Activated T-helper 2 cell treated with anti-CD3 and anti-CD28 coated beads, Interferon-gamma antibody, Interleukin-2, Interleukin-4, amounts not matched to agents 10 μg/mL and 5 μg/mL and 100 μg/mL, durations not matched to agents 14 hours and 24 hours and 36 hours (primary cell): ENCODE measurements around the gene LHX4. TPM values are rescaled to one million over a fixed set of nuclear protein-coding genes. Genes with fewer than 3 reads are reported as not detected.

ENCODE experiments used
- DNase-seq: peaks from one replicate; pipeline ENCODE4 v3.0.0; 2021; ENCODE audit warnings: low spot score
- H3K27ac Mint-ChIP-seq: one replicate; pipeline ENCODE4 v1.8.0; 2021; ENCODE audit warnings: mixed read lengths
- H3K27me3 Mint-ChIP-seq: one replicate; pipeline ENCODE4 v1.8.0; 2021; ENCODE audit warnings: low read depth, mixed read lengths
- H3K36me3 Mint-ChIP-seq: one replicate; pipeline ENCODE4 v1.8.0; 2021; ENCODE audit warnings: low read depth, mixed read lengths
- H3K4me1 Mint-ChIP-seq: one replicate; pipeline ENCODE4 v1.8.0; 2021; ENCODE audit warnings: low read depth, mixed read lengths
- H3K4me3 Mint-ChIP-seq: one replicate; pipeline ENCODE4 v1.8.0; 2021; ENCODE audit warnings: low read depth, mild to moderate bottlenecking, moderate library complexity, mixed read lengths
- H3K9me3 Mint-ChIP-seq: one replicate; pipeline ENCODE4 v1.8.0; 2021; ENCODE audit warnings: mixed read lengths
- intact Hi-C: fragments of 100-400 bp; cut with micrococcal nuclease; formaldehyde crosslinking; loops from one replicate; pipeline ENCODE4 v1.15.1; 2023
- total RNA-seq: library from RNA; stranded (reverse); gene quantifications from 2 replicates; pipeline ENCODE4 v1.2.3, GENCODE V29; 2022

Gene LHX4
- total RNA-seq, 1 donor from 2014 or later = not detected

DNA sequence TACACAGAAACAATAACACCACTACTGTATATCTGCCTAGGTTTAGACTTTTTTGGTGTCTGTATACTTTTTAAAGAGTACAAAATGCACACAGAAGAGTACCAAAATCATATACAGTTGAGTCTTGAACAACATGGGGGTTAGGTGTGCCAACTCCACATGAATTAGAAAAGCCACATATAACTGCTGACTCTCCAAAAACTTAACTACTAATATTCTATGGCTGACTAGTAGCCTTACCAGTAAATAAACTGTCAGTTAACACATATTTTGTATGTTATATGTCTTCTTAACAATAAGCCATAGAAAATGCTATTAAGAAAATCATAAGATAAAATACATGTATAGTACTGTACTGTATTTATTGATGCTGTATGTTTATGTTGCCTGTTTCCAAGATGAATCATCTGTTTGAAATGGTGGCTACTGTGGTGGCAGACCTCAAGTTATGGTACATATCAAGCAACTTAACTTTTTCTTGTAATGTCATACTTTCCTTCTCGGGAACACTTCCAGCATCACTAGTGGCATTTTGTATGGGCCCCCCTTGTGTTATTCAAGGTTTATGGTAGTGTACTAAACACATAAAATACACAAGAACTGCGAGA, 71.2 kb downstream of the LHX4 start:
- Mint-ChIP-seq H3K9me3 (peaks cover 5% of the 10 kb centered on the region), H3K27ac (no peak overlapping the region)
- intact Hi-C loops = no loop called here

DNA sequence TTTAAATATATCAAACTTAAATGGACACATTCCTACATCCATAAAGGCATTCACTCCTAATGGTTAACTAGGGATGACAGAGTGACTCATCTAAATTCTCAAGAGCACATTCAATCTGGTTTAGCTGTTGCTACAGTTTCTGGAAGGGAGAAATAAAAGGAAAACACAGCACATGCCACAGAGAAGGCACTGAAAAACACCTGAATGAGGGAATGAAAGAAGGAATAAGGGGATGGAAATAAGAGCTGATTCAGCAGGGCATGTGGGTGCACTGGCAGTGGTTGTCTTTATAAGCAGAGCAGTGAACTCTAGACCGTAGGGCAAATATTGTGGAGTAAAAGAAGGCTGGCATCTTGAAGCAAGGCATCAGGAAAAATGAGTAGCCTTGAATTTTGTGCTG, 79.3 kb downstream of the LHX4 start:
- Mint-ChIP-seq H3K27ac (no peak overlapping the region), H3K9me3 (peaks cover 11% of the 10 kb centered on the region)

More for the DNA sequence above, 71.2 kb downstream of the LHX4 start:
- H3K4me3 Mint-ChIP-seq = no peak overlapping the region
- peaks cover 3% of the 10 kb centered on the region for H3K36me3 Mint-ChIP-seq
- DNase-seq = no peak
- H3K27me3 Mint-ChIP-seq = no peaks in the 10 kb centered on the region
- peaks cover 3% of the 10 kb centered on the region for H3K4me1 Mint-ChIP-seq

DNA sequence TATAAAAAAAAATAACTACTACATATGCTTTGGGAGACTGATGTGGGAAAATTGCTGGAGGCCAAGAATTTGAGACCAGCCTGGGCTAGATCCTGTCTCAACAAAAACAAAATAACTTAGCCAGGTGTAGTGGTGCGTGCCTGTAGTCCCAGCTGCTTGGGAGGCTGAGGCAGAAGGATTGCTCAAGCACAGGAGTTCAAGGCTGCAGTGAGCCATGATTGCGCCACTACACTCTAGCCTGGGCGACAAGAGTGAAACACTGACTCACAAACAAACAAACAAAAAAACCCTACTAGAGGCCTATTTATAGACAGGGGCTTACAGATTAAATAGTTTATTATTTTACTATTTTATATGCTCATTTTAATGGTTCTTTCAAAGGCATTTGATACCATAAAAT, 80.0 kb downstream of the LHX4 start:
- Mint-ChIP-seq H3K27ac (no peak overlapping the region), H3K4me3 (no peak overlapping the region), H3K36me3 (peaks cover 5% of the 10 kb centered on the region), H3K9me3 (peaks cover 10% of the 10 kb centered on the region), H3K4me1 (no peaks in the 10 kb centered on the region), H3K27me3 (no peaks in the 10 kb centered on the region)
- no peak for DNase-seq
- intact Hi-C loops = no loop called here

More for the DNA sequence above, 79.3 kb downstream of the LHX4 start:
- H3K4me1 Mint-ChIP-seq = no peaks in the 10 kb centered on the region
- H3K36me3 Mint-ChIP-seq = peaks cover 5% of the 10 kb centered on the region
- DNase-seq = no peak
- H3K4me3 Mint-ChIP-seq = no peak overlapping the region
- intact Hi-C loops = no loop called here
- no peaks in the 10 kb centered on the region for H3K27me3 Mint-ChIP-seq

DNA sequence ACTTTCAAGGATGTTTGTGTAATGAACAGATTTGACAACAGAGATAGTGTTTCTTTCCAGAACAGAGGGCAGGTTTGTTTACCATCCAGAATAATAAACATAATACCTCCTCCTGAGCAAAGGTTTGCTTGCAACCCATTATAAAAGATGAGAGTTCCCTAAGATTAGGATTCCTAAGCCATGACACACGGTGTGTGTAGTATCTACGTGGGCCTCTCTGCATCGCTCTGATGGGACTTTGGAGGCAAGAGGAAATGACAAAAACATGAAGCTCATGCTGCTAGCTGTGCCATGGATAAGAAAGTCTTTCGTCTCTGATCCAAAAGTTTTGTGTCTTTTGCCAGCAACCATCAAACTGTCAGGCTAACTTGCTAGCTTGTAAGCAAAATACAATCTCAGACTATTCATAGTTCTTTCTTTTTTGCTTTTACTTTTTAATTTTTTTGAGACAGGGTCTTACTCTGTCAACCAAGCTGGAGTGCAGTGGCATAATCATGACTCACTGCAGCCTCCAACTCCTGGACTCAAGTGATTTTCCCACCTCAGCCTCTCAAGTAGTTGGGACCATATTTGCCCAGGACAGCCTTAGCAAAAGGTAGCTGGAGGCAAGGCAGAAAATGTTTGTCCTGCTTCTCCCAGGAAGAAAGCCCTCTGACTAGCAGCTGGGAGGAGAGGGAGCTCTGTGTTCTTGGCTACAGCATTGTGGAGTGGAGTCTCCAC, 81.1 kb downstream of the LHX4 start:
- H3K27ac Mint-ChIP-seq = no peak overlapping the region
- H3K9me3 Mint-ChIP-seq = peaks cover 7% of the 10 kb centered on the region
- H3K4me1 Mint-ChIP-seq = no peaks in the 10 kb centered on the region
- H3K36me3 Mint-ChIP-seq = peaks cover 5% of the 10 kb centered on the region
- intact Hi-C loops = no loop called here
- no peaks in the 10 kb centered on the region for H3K27me3 Mint-ChIP-seq
- no peak overlapping the region for H3K4me3 Mint-ChIP-seq
- no peak for DNase-seq

DNA sequence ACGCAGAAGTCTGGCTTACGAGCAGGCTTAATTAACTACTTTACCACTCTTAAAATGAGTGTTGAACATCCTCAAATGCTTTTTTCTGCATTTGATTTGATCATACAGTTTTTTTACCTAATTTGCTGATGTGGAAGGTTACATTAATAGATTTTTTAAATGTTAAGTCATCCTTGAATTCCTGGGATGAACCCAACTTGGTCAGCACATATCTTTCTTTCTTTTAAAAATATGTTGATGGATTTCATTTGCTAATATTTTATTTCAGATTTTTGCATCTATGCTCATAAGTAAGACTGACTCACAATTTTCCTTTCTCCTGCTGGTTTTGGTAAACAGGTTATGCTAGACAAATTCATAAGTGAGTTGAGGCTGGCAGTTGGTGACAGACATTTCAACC, 82.9 kb downstream of the LHX4 start:
- intact Hi-C loops = no loop called here
- no peak for DNase-seq
- Mint-ChIP-seq H3K4me1 (peaks cover 2% of the 10 kb centered on the region), H3K27me3 (no peaks in the 10 kb centered on the region), H3K4me3 (no peak overlapping the region), H3K27ac (no peak overlapping the region), H3K36me3 (peaks cover 4% of the 10 kb centered on the region), H3K9me3 (no peaks in the 10 kb centered on the region)

DNA sequence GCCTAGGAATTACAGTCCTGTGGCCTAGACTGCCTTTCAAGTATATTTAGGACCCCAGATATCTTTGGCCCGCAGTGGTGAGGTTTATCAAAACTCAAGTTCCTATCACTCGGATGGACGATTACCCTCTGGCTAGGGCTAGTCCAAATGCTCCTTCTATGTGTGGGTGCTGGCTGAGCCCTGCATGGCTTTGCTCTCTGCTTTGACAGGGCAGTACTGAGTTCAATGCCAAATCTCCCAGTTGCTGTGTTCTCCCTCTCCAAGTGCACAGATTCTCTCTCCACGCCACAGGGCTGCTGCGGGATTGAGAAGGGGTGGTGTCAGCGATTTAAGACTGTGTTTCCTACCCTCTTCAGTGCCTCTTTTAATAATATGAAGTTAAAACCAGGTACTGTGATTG, 97.0 kb downstream of the LHX4 start:
- H3K27me3 Mint-ChIP-seq = no peaks in the 10 kb centered on the region
- H3K4me1 Mint-ChIP-seq = no peaks in the 10 kb centered on the region
- no peak overlapping the region for H3K27ac Mint-ChIP-seq
- no peaks in the 10 kb centered on the region for H3K36me3 Mint-ChIP-seq
- H3K4me3 Mint-ChIP-seq = no peak overlapping the region
- intact Hi-C loops = no loop called here
- H3K9me3 Mint-ChIP-seq = peaks cover 28% of the 10 kb centered on the region
- DNase-seq = no peak

Other genes with a start within 250 kb of the LHX4 start
- 58.7 and 62.6 TPM in 2 replicates for gene QSOX1, start 75.4 kb upstream of the LHX4 start, total RNA-seq